ES-I3 (cell line): ENCODE data around the gene PANK4.

ENCODE experiments used
- H3K36me3 ChIP-seq: 2 replicates; pipeline ENCODE4 v1.6.1; 2013; ENCODE audit warnings: mild to moderate bottlenecking, low read length, control low read depth, moderate library complexity; ENCODE audit not compliant: insufficient read depth
- H3K4me1 ChIP-seq: 2 replicates; pipeline ENCODE4 v1.6.1; 2013; ENCODE audit warnings: mild to moderate bottlenecking, control low read depth, low read length; ENCODE audit not compliant: insufficient read depth
- H3K9ac ChIP-seq: 2 replicates; pipeline ENCODE4 v1.6.1; 2013; ENCODE audit warnings: low read depth, mild to moderate bottlenecking, low read length, moderate library complexity
- H3K9me3 ChIP-seq: 2 replicates; pipeline ENCODE4 v1.6.1; 2013; ENCODE audit warnings: mild to moderate bottlenecking, low read length, moderate library complexity; ENCODE audit not compliant: control insufficient read depth, insufficient read depth

The PANK4 gene

GRCh38 chr1:2563205-2563604, 36.8 kb upstream of the PANK4 start:
- no peaks in the 10 kb centered on the region for H3K4me1 ChIP-seq
- H3K9ac ChIP-seq = no peak overlapping the region
- no peaks in the 10 kb centered on the region for H3K9me3 ChIP-seq
- no peaks in the 10 kb centered on the region for H3K36me3 ChIP-seq

GRCh38 chr1:2561898-2562895, 35.8 kb upstream of the PANK4 start:
- no peaks in the 10 kb centered on the region for H3K9me3 ChIP-seq
- H3K4me1 ChIP-seq = no peaks in the 10 kb centered on the region
- no peaks in the 10 kb centered on the region for H3K36me3 ChIP-seq
- H3K9ac ChIP-seq = no peak overlapping the region

GRCh38 chr1:2561446-2561845, 35.0 kb upstream of the PANK4 start:
- no peaks in the 10 kb centered on the region for H3K36me3 ChIP-seq
- no peaks in the 10 kb centered on the region for H3K9me3 ChIP-seq
- H3K4me1 ChIP-seq = no peaks in the 10 kb centered on the region; the same call in 1 of the 2 replicates
- H3K9ac ChIP-seq = no peak overlapping the region

GRCh38 chr1:2560299-2561073, 34.1 kb upstream of the PANK4 start:
- no peaks in the 10 kb centered on the region for H3K36me3 ChIP-seq
- no peak overlapping the region for H3K9ac ChIP-seq
- H3K4me1 ChIP-seq = peaks cover 4% of the 10 kb centered on the region; the same call in 1 of the 2 replicates
- no peaks in the 10 kb centered on the region for H3K9me3 ChIP-seq

GRCh38 chr1:2559509-2560298, 33.3 kb upstream of the PANK4 start:
- H3K9me3 ChIP-seq = no peaks in the 10 kb centered on the region
- peaks cover 4% of the 10 kb centered on the region; the same call in 1 of the 2 replicates for H3K4me1 ChIP-seq
- no peak overlapping the region for H3K9ac ChIP-seq
- H3K36me3 ChIP-seq = no peaks in the 10 kb centered on the region

- Histone ChIP-seq H3K9ac (no peak overlapping the region), H3K9me3 (no peaks in the 10 kb centered on the region), H3K36me3 (no peaks in the 10 kb centered on the region), H3K4me1 (peaks cover 4% of the 10 kb centered on the region; the same call in 1 of the 2 replicates)
Measured at GRCh38 chr1:2558861-2559260, 32.5 kb upstream of the PANK4 start.

- no peak overlapping the region for H3K9ac ChIP-seq
- no peaks in the 10 kb centered on the region for H3K9me3 ChIP-seq
- peaks cover 4% of the 10 kb centered on the region; the same call in 1 of the 2 replicates for H3K4me1 ChIP-seq
- H3K36me3 ChIP-seq = no peaks in the 10 kb centered on the region
Measured at GRCh38 chr1:2558420-2558819, 32.0 kb upstream of the PANK4 start.

- Histone ChIP-seq H3K9me3 (no peaks in the 10 kb centered on the region), H3K9ac (no peak overlapping the region), H3K36me3 (no peaks in the 10 kb centered on the region), H3K4me1 (peaks cover 4% of the 10 kb centered on the region; the same call in 1 of the 2 replicates)
Measured at GRCh38 chr1:2557482-2558400, 31.3 kb upstream of the PANK4 start.

- Histone ChIP-seq H3K9ac (no peak overlapping the region), H3K4me1 (peaks cover 4% of the 10 kb centered on the region; the same call in 1 of the 2 replicates), H3K36me3 (no peaks in the 10 kb centered on the region), H3K9me3 (no peaks in the 10 kb centered on the region)
Measured at GRCh38 chr1:2556678-2557481, 30.5 kb upstream of the PANK4 start.

- peaks cover 4% of the 10 kb centered on the region; the same call in 1 of the 2 replicates for H3K4me1 ChIP-seq
- no peaks in the 10 kb centered on the region for H3K9me3 ChIP-seq
- H3K36me3 ChIP-seq = no peaks in the 10 kb centered on the region
- no peak within 1 kb of the TSS for H3K9ac ChIP-seq
Measured at GRCh38 chr1:2556277-2556677, 29.9 kb upstream of the PANK4 start, which contains the start of gene TNFRSF14. TSS of gene TNFRSF14 (plus strand) at chr1:2556371. CDS start at chr1:2556665, 294 bp downstream.

GRCh38 chr1:2555634-2556276, 29.4 kb upstream of the PANK4 start:
- Histone ChIP-seq H3K9ac (no peak overlapping the region), H3K36me3 (no peaks in the 10 kb centered on the region), H3K9me3 (no peaks in the 10 kb centered on the region), H3K4me1 (peaks cover 4% of the 10 kb centered on the region; the same call in 1 of the 2 replicates)
